A673 (cell line): ENCODE measurements around the gene ZEB1. TPM values are rescaled to one million over a fixed set of nuclear protein-coding genes. Genes with fewer than 3 reads are reported as not detected.

Experiments used
- BruUV-seq: library from RNA; stranded (reverse); fragments of 400-500 nt; replicated peaks from 2 replicates; lab custom pipeline; 2021; lab: Mats Ljungman, UMichigan
- CTCF ChIA-PET: fragments of 300-600 bp; sonication (Branson Sonifier 250); formaldehyde crosslinking; loops from one replicate; lab custom pipeline; 2022; ENCODE audit warnings: antibody characterized with exemption; lab: Charles Lee
- POLR2A ChIA-PET: fragments of 300-600 bp; sonication (Branson Sonifier 250); formaldehyde crosslinking; loops from one replicate; lab custom pipeline; 2022; ENCODE audit warnings: antibody characterized with exemption; ENCODE audit not compliant: low non-redundant PET; lab: Charles Lee
- DNase-seq: peaks from one replicate; pipeline ENCODE4 v3.0.0-alpha.2; 2015; ENCODE audit warnings: low spot score
- H3K27ac ChIP-seq: fragments of 200-600 bp; sonication (generic); 2 replicates; pipeline ENCODE4 v1.5.1; 2016; ENCODE audit warnings: mixed run types, low read depth, mild to moderate bottlenecking, mixed read lengths, antibody characterized with exemption, low read length; ENCODE audit not compliant: poor library complexity, severe bottlenecking
- H3K27me3 ChIP-seq: fragments of 200-600 bp; sonication (generic); replicated peaks from 2 replicates; pipeline ENCODE4 v1.6.1; 2017; ENCODE audit warnings: mixed run types, low read depth, mild to moderate bottlenecking, mixed read lengths, antibody characterized with exemption, low read length; ENCODE audit not compliant: insufficient read depth, poor library complexity
- H3K36me3 ChIP-seq: fragments of 200-600 bp; sonication (generic); 2 replicates; pipeline ENCODE4 v1.6.1; 2016; ENCODE audit warnings: mixed run types, mild to moderate bottlenecking, mixed read lengths, antibody characterized with exemption, low read length; ENCODE audit not compliant: insufficient read depth, poor library complexity, severe bottlenecking
- H3K4me1 ChIP-seq: fragments of 200-600 bp; sonication (generic); 2 replicates; pipeline ENCODE4 v1.6.1; 2017; ENCODE audit warnings: mixed run types, mild to moderate bottlenecking, mixed read lengths, antibody characterized with exemption, low read length; ENCODE audit not compliant: insufficient read depth, poor library complexity, severe bottlenecking
- H3K4me3 ChIP-seq: fragments of 200-600 bp; sonication (generic); 2 replicates; pipeline ENCODE4 v1.5.1; 2016; ENCODE audit warnings: low read depth, mixed run types, mild to moderate bottlenecking, mixed read lengths, low read length; ENCODE audit not compliant: poor library complexity, severe bottlenecking
- H3K9me3 ChIP-seq: fragments of 200-600 bp; sonication (generic); 2 replicates; pipeline ENCODE4 v1.6.1; 2016; ENCODE audit warnings: mixed run types, low read depth, mild to moderate bottlenecking, mixed read lengths, antibody characterized with exemption, low read length; ENCODE audit not compliant: poor library complexity, severe bottlenecking
- CTCF ChIP-seq: fragments of 300-800, 200-600 bp; sonication (generic); conservative IDR thresholded peaks from 2 replicates; pipeline ENCODE4 v1.5.1; 2017; ENCODE audit warnings: low read depth, mild to moderate bottlenecking, antibody characterized with exemption, low read length, moderate library complexity, mixed read lengths
- EZH2 ChIP-seq: fragments of 200-600 bp; sonication (generic); IDR thresholded peaks from 2 replicates; pipeline ENCODE4 v1.6.1; 2017; ENCODE audit warnings: borderline replicate concordance, low read depth, mild to moderate bottlenecking, mixed read lengths, antibody characterized with exemption, low read length; ENCODE audit not compliant: poor library complexity, severe bottlenecking
- intact Hi-C: fragments of 100-400 bp; cut with micrococcal nuclease; formaldehyde crosslinking; loops from one replicate; pipeline ENCODE4 v1.10.0; 2022; ENCODE audit not compliant: unreplicated experiment
- total RNA-seq: library from RNA; stranded (reverse); gene quantifications from 2 replicates; pipeline ENCODE4 v1.2.3, GENCODE V29; 2021

The ZEB1 gene
- total RNA-seq, 1 experiment from 2014 or later = 8.3 TPM

GRCh38 chr10:31395695-31396094 lies 76.7 kb downstream of the ZEB1 start:
- intact Hi-C loops = no loop called here
- BruUV-seq = no TSS peak
- no peak overlapping the region for H3K4me3 ChIP-seq
- no peak for TF ChIP-seq EZH2
- no peak for TF ChIP-seq CTCF
- H3K4me1 ChIP-seq = no peaks in the 10 kb centered on the region
- ChIA-PET CTCF (no interaction called here), POLR2A (no interaction called here)
- H3K36me3 ChIP-seq = no peaks in the 10 kb centered on the region
- H3K27ac ChIP-seq = no peak overlapping the region
- DNase-seq = no peak
- no peaks in the 10 kb centered on the region for H3K27me3 ChIP-seq
- no peaks in the 10 kb centered on the region for H3K9me3 ChIP-seq

- CTCF ChIA-PET = no interaction called here
- H3K9me3 ChIP-seq = no peaks in the 10 kb centered on the region
- POLR2A ChIA-PET = no interaction called here
- H3K27ac ChIP-seq = no peak overlapping the region
- no peak for TF ChIP-seq CTCF
- no peak for TF ChIP-seq EZH2
- H3K27me3 ChIP-seq = no peaks in the 10 kb centered on the region
- no TSS peak for BruUV-seq
- no peak overlapping the region for H3K4me3 ChIP-seq
- H3K36me3 ChIP-seq = no peaks in the 10 kb centered on the region
- intact Hi-C loops = no loop called here
- no peak for DNase-seq
- H3K4me1 ChIP-seq = no peaks in the 10 kb centered on the region
Measured at GRCh38 chr10:31396376-31396775, 77.4 kb downstream of the ZEB1 start.

GRCh38 chr10:31397852-31398251 lies 78.8 kb downstream of the ZEB1 start:
- no TSS peak for BruUV-seq
- Histone ChIP-seq H3K36me3 (no peaks in the 10 kb centered on the region), H3K27me3 (no peaks in the 10 kb centered on the region), H3K4me1 (no peaks in the 10 kb centered on the region), H3K27ac (no peak overlapping the region), H3K4me3 (no peak overlapping the region), H3K9me3 (no peaks in the 10 kb centered on the region)
- CTCF ChIA-PET = no interaction called here
- TF ChIP-seq CTCF (no peak), EZH2 (no peak)
- POLR2A ChIA-PET = no interaction called here
- DNase-seq = no peak
- intact Hi-C loops = no loop called here
